NCI-H128 (cell line): ENCODE data around the gene CASP4.

ENCODE experiments used
- DNase-seq: peaks from one replicate; lab custom pipeline; 2025; ENCODE audit not compliant: unreplicated experiment; lab: John Stamatoyannopoulos, UW

The CASP4 gene

GRCh38 chr11:104895634-104896033 is 72.7 kb downstream of the CASP4 start:
- DNase-seq, result no peak

- DNase-seq, result no peak
These were observed 74.5 kb downstream of the CASP4 start for GRCh38 chr11:104893876-104894275.
